ENCODE results near the gene ELOVL5.

DNA sequence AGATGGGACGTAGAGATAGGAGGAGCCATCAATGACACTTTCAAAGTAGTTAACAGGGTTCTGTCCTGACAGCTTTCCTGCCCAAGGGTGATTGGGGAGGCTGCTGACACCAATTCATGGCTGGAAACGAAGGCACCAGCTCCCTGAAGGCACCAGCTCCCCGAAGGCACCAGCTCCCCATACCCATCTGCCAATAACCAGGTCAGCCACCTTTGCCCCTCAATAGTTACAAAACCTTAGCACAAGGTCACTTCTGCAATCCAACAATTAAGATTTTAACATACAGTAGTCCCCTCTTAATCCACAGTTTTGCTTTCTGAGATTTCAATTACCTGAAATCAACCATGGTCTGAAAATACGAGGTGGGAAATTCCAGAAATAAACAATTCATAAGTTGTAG, 51.7 kb downstream of the ELOVL5 start:
- no peak for TF ChIP-seq CTCF (IDR thresholded peaks at IDR 0.05; ENCODE audit: low read length)
- no peak for TF ChIP-seq EZH2 (optimal IDR thresholded peaks at IDR 0.05; ENCODE audit: low read depth, low read length)
- TF ChIP-seq EZH2phosphoT487 (IDR thresholded peaks at IDR 0.05; ENCODE audit: low read length): no peak

Data from MM.1S (cell line).